Hematopoietic multipotent progenitor cell (in vitro differentiated cells): Measurements from ENCODE around the gene NTN5. TPM values are rescaled to one million over a fixed set of nuclear protein-coding genes. Genes with fewer than 3 reads are reported as not detected.

ENCODE experiments used
- DNase-seq, 3 donors: peaks; one replicate each; pipeline ENCODE4 v3.0.0-alpha.2; 2011 to 2015; ENCODE audit warnings: low read depth in 2 of 3, low spot score in 2 of 3
- total RNA-seq: library from RNA; depleted of rRNA; stranded (reverse); fragments of >200 nt; gene quantifications from one replicate; pipeline ENCODE4 v1.2.3, GENCODE V29; 2012

Gene NTN5
- total RNA-seq, 1 donor, result 1.6 TPM

DNA sequence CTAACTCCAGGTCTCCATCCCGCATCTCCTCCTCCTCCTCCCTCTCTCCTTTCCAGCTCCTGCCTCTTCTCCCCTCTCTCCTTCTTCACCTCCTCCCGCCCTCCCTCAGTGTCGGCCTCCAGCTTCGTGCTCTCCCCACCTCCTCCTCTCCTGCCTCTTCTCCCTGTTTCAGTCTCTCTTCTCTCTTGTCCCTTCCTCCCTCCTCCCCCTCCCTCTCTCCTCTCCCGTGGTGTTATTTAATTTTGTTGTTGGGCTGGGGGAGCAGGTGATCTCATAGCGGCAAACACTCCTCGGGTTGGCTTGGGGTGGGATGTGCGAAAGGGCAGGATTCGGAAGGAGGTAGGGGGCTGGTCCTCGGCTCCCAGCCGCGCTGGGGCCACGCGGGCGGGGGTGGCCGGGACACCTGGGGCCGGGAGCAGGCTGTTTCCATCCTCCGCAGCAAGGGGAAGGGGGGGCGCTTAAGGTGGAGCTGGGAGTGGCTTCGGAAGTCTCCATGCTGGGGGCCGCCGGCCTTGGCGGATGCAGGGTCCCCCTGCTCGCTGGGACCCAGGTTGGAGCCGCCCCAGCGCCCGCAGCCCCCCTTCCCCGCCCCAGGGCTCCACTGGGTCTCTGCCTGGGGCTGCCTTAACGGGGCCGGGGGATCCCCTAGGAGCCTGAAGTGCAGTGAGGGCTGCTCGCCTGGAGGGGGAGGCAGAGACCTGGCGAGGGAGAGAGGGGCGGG is 26.7 kb downstream of the NTN5 start, which contains the start of gene CA11:
Gene CA11 (minus strand): TSS at position 187 of the 721 bp plus-strand sequence. CDS start 555 bp downstream, outside the sequence.
- peak; percentile 84 to 94 (median 91) for DNase-seq

- DNase-seq, result no peak
Measured at GRCh38 chr19:48645620-48646000, 27.2 kb downstream of the NTN5 start.

GRCh38 chr19:48644839-48645619 is 27.8 kb downstream of the NTN5 start:
- peak in 2 of 3 donors; percentile 72 to 86 for DNase-seq

- DNase-seq, result no peak
Measured at GRCh38 chr19:48644355-48644754, 28.5 kb downstream of the NTN5 start.

GRCh38 chr19:48642862-48643261 is 30.0 kb downstream of the NTN5 start:
- DNase-seq, result no peak

DNA sequence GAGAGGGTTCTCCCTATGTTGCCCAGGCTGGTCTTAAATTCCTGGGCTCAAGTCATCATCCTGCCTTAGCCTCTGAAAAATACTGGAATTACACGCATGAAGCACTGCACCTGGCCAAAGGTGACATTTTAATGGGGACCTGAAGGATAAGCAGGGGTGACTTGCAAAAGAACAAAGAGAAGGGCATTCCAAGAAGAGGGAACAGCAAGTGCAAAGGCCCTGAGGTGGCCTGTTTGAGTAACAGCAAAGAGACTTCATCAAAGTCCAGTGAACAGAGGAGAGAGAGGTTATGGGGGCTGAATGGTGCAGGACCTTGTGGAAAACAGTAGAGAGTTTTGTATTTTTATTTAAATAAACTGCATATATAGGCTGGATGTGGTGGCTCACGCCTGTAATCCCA is 31.0 kb downstream of the NTN5 start:
- DNase-seq, result no peak

GRCh38 chr19:48639483-48640375 is 33.1 kb downstream of the NTN5 start:
- no peak for DNase-seq

GRCh38 chr19:48638831-48639381 is 33.9 kb downstream of the NTN5 start:
- DNase-seq, result no peak

- DNase-seq, result peak; percentile 80 to 95 (median 95)
Measured at GRCh38 chr19:48637948-48638830, 34.6 kb downstream of the NTN5 start.

- peak; percentile 94 to 100 (median 100) for DNase-seq
Measured at GRCh38 chr19:48637449-48637947, 35.3 kb downstream of the NTN5 start.

GRCh38 chr19:48636859-48637448 is 35.9 kb downstream of the NTN5 start, which contains the start of gene DBP:
DBP (minus strand) TSS chr19:48637379; CDS start chr19:48636994, 385 bp downstream.
- peak in 1 of 3 donors; percentile 49 for DNase-seq

- no peak for DNase-seq
Measured at GRCh38 chr19:48635966-48636858, 36.6 kb downstream of the NTN5 start.

- DNase-seq, result peak; percentile 62 to 72 (median 67)
Measured at GRCh38 chr19:48635263-48635965, 37.4 kb downstream of the NTN5 start.

DNA sequence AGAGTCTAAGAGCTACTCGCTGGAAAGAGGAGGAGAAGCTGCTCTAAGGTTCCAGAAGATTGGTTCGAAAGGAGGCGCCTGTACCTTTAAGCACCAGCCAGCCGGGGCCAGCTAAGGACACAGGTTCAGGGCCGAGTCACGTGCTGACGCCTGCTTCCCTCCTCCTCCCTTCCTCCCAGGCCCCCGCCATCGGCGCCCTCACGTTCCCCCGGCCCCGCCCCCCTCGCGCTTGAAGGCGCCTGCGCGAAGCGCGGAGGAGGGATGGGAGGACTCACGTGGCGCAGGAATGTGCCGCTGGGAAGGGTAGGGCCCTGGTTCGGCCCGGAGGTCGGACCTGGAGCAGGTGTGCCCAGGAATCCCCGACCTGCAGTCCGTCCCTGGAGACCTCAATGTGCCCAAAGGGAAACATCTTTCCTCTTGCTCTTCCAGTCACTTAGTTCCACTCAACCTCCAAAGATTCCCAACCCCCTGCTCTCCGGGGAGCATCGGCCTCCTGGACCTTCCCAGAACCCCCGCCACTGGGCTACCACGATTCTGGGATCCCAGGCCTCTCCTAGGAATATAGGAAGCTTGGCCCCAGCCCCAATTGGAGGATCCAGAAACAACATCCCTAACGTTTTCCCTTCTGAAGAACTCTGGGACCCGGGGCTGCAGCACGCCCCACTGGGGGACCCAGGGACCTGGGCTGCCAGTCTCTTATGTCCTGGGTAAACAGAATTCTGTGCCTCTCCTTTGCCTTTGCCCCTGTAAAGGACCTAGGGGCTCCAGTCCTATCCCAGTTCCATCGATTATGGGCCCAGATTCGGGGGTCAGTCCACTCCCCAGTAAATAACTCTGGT is 38.2 kb downstream of the NTN5 start:
- DNase-seq, result peak; percentile 80 to 96 (median 95)

- no peak for DNase-seq
Measured at GRCh38 chr19:48634036-48634342, 38.8 kb downstream of the NTN5 start.
